GM12878 (cell line): Measurements from ENCODE around the gene KRT86. TPM values are rescaled to one million over a fixed set of nuclear protein-coding genes. Genes with fewer than 3 reads are reported as not detected.
"Not testable (repeated sequence)": the region's sequence is repeated elsewhere in the genome, so short reads cannot be mapped to it uniquely, and the experiment has no call there.

Source experiments
- ATAC-seq: fragments of 200-7000 bp; cut with Tn5 transposase; 3 replicates; pipeline ENCODE4 v1.9.1; 2020; ENCODE audit warnings: mild to moderate bottlenecking, moderate library complexity
- BruUV-seq: library from RNA; stranded (reverse); fragments of 400-500 nt; replicated peaks from 2 replicates; lab custom pipeline; 2021; lab: Mats Ljungman, UMichigan
- CTCF ChIA-PET: fragments of 300-600 bp; sonication (Branson Sonifier 250); formaldehyde crosslinking; extraction: SDS; loops from one replicate; lab custom pipeline; 2021; ENCODE audit warnings: inconsistent platforms; lab: Yijun Ruan, JAX
- POLR2A ChIA-PET: fragments of 350-600 bp; formaldehyde crosslinking; extraction: SDS; loops from one replicate; lab custom pipeline; 2021; ENCODE audit warnings: inconsistent platforms; lab: Charles Lee
- RAD21 ChIA-PET: fragments of 300-600 bp; sonication (Branson Sonifier 250); formaldehyde crosslinking; loops from one replicate; lab custom pipeline; 2023; ENCODE audit warnings: antibody characterized with exemption; ENCODE audit not compliant: unreplicated experiment; lab: Charles Lee
- SMC1A ChIA-PET: fragments of 300-600 bp; sonication (Branson Sonifier 250); formaldehyde crosslinking; loops from one replicate; lab custom pipeline; 2023; ENCODE audit not compliant: unreplicated experiment, uncharacterized antibody; lab: Charles Lee
- DNase-seq: peaks from one replicate; pipeline ENCODE4 v3.0.0-alpha.2; 2011; ENCODE audit warnings: low read depth, low spot score
- FAIRE-seq: peaks from 3 replicates; lab custom pipeline; 2011; peaks lifted over from hg19 to GRCh38; lab: Jason Lieb, UNC
- H2AFZ ChIP-seq: 2 replicates; pipeline ENCODE4 v1.6.0; 2011; ENCODE audit warnings: low read depth, low read length, control low read depth; ENCODE audit not compliant: control insufficient read depth
- H3K27ac ChIP-seq: 2 replicates; pipeline ENCODE4 v1.5.1; 2011; ENCODE audit warnings: control low read depth; ENCODE audit not compliant: control insufficient read depth, insufficient read depth
- H3K27me3 ChIP-seq, 2 experiments: replicated peaks in 1 of 2; 2 replicates each; pipeline versions ENCODE4 v1.6.0 to v1.6.1; 2011; ENCODE audit warnings: low read length in 1 of 2; ENCODE audit not compliant: control insufficient read depth in 2 of 2, insufficient read depth in 2 of 2
- H3K36me3 ChIP-seq, 2 experiments: 2 replicates each; pipeline ENCODE4 v1.5.1; 2011; ENCODE audit warnings: low read length in 1 of 2; ENCODE audit not compliant: control insufficient read depth in 2 of 2, insufficient read depth in 2 of 2
- H3K4me1 ChIP-seq: 2 replicates; pipeline ENCODE4 v1.6.1; 2011; ENCODE audit warnings: mild to moderate bottlenecking, low read length, moderate library complexity, mixed read lengths; ENCODE audit not compliant: control insufficient read depth, insufficient read depth
- H3K4me2 ChIP-seq: 2 replicates; pipeline ENCODE4 v1.6.0; 2011; ENCODE audit warnings: control low read depth; ENCODE audit not compliant: control insufficient read depth, insufficient read depth
- H3K4me3 ChIP-seq: fragments of 200-600 bp; sonication (generic); 2 replicates; pipeline ENCODE4 v1.5.1; 2016
- H3K79me2 ChIP-seq: 2 replicates; pipeline ENCODE4 v1.6.0; 2011; ENCODE audit warnings: low read length; ENCODE audit not compliant: control insufficient read depth, insufficient read depth
- H3K9ac ChIP-seq: 2 replicates; pipeline ENCODE4 v1.8.0; 2011; ENCODE audit warnings: low read length, control low read depth, mixed read lengths; ENCODE audit not compliant: control insufficient read depth, insufficient read depth
- H3K9me3 ChIP-seq: replicated peaks from 3 replicates; pipeline ENCODE4 v1.5.1; 2011; ENCODE audit warnings: mild to moderate bottlenecking, low read length; ENCODE audit not compliant: control insufficient read depth, insufficient read depth
- H4K20me1 ChIP-seq: 2 replicates; pipeline ENCODE4 v1.6.0; 2011; ENCODE audit not compliant: control insufficient read depth, insufficient read depth
- ATF2 ChIP-seq: IDR thresholded peaks from 2 replicates; pipeline ENCODE4 v1.6.1; 2012; ENCODE audit warnings: low read length, inconsistent platforms
- CTCF ChIP-seq, 3 experiments: IDR thresholded peaks in 2 of 3; conservative IDR thresholded peaks in 1 of 3; 2 replicates each; pipeline ENCODE4 v1.5.1; 2011; ENCODE audit warnings: low read depth in 3 of 3, low read length in 3 of 3, mild to moderate bottlenecking in 3 of 3, control low read depth in 2 of 3, moderate library complexity in 2 of 3, inconsistent platforms in 1 of 3, mixed read lengths in 1 of 3; ENCODE audit not compliant: control insufficient read depth in 2 of 3, insufficient read depth in 1 of 3; ENCODE audit errors: extremely low read depth in 1 of 3
- IKZF2 ChIP-seq, 2 experiments: fragments of 450-650 bp; IDR thresholded peaks; 2 replicates each; pipeline ENCODE4 v1.6.1; 2017; ENCODE audit warnings: mild to moderate bottlenecking in 2 of 2, moderate library complexity in 2 of 2
- RAD51 ChIP-seq: fragments of 450-650 bp; IDR thresholded peaks from 2 replicates; pipeline ENCODE4 v1.6.1; 2016; ENCODE audit warnings: moderate library complexity, mild to moderate bottlenecking, inconsistent platforms
- RB1 ChIP-seq: fragments of 450-650 bp; formaldehyde crosslinking; IDR thresholded peaks from 2 replicates; pipeline ENCODE4 v1.6.1; 2017; ENCODE audit warnings: mild to moderate bottlenecking, borderline replicate concordance
- RBBP5 ChIP-seq: fragments of 200-600 bp; sonication (generic); conservative IDR thresholded peaks from 2 replicates; pipeline ENCODE4 v1.6.1; 2016
- SIN3A ChIP-seq: IDR thresholded peaks from 2 replicates; pipeline ENCODE4 v1.6.1; 2012; ENCODE audit warnings: low read depth, low read length, improper control_type of control experiment
- ZNF687 ChIP-seq: fragments of 450-650 bp; IDR thresholded peaks from 2 replicates; pipeline ENCODE4 v1.6.1; 2017; ENCODE audit warnings: mild to moderate bottlenecking, moderate library complexity
- WGBS: methylation state at CpG from one replicate; pipeline ENCODE4 v1.1.6; 2016; ENCODE audit warnings: low lambda C conversion rate; ENCODE audit not compliant: insufficient replicate concordance, insufficient coverage; ENCODE audit errors: missing lambda C conversion rate; 5-methylcytosine and 5-hydroxymethylcytosine counted together
- in situ Hi-C: fragments of 300-500 bp; cut with MboI; formaldehyde crosslinking; loops from 9 replicates; pipeline ENCODE4 v1.14.3; 2018; ENCODE audit warnings: mixed read lengths
- intact Hi-C: fragments of 100-400 bp; cut with micrococcal nuclease; formaldehyde crosslinking; loops from one replicate; pipeline ENCODE4 v1.14.2; 2022; ENCODE audit not compliant: unreplicated experiment
- polyA plus RNA-seq, 11 experiments: library from polyadenylated mRNA; depleted of rRNA in 4 of 11; unstranded in 6 of 11; stranded (reverse) in 5 of 11; fragments of >200 nt; fragmentation: Nextera tagmentation in 4 of 11; fragmentation: Illumina TruSeq in 1 of 11; extraction: Ambion mirVana in 4 of 11; extraction: Trizol in 1 of 11; gene quantifications; 1 replicate in 1 of 11; 2 replicates in 10 of 11; pipeline versions ENCODE4 v1.2.1 to v1.2.3, GENCODE V29; 2011 to 2016; ENCODE audit warnings: inconsistent platforms in 2 of 11, missing spikeins in 2 of 11, low read depth in 1 of 11
- total RNA-seq, 4 experiments: library from RNA; depleted of rRNA in 3 of 4; stranded (reverse); fragments of >200 nt in 3 of 4; fragmentation: Illumina TruSeq in 1 of 4; extraction: Trizol in 1 of 4; gene quantifications; 2 replicates each; pipeline versions ENCODE4 v1.2.1 to v1.2.3, GENCODE V29; 2013 to 2021

KRT86 gene
- total and polyA plus RNA-seq, 10 of the 15 experiments (the other 5 are each of a cell fraction or from before 2014, with no cell fraction given) = 0.11 to 0.54 (median 0.18) TPM; not detected in 4

DNA sequence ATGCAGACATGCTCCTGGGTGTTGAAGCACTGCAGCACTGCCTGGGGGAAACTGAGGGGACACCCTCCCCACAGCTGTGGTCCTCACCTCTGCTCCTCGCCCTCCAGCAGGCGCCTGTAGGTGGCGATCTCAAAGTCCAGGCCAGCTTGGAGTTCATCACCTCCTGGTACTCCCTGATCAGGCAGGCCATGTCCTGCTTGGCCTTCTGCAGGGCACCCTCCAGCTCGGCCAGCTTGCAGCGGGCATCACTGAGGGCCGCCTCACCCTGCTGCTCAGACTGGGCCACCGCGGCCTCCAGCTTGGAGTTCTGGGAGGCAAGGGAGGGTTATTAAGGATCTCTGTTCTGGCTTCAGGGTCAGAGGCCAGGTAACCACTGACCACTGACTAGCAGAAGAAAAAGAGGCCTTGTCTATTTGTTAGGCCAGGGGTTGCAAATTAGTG, 22.2 kb upstream of the KRT86 start:
- CTCF ChIA-PET = interaction anchor here (0.7 to 3.5 kb wide), 11 partner anchors 8 to 75 kb away, joined by 3 to 13 read pairs (median 4); no protein-coding TSS in a partner anchor
- H3K79me2 ChIP-seq, BruUV-seq, intact Hi-C loops, H3K4me1 ChIP-seq, DNase-seq, H3K9me3 ChIP-seq, H3K4me3 ChIP-seq, H2AFZ ChIP-seq, H3K9ac ChIP-seq, in situ Hi-C loops, POLR2A ChIA-PET, H4K20me1 ChIP-seq, H3K27ac ChIP-seq, H3K4me2 ChIP-seq, H3K27me3 ChIP-seq, FAIRE-seq: not testable (repeated sequence)
- RAD21 ChIA-PET = interaction anchor here (0.9 to 1.0 kb wide), 2 partner anchors 14 to 29 kb away, joined by 3 read pairs; no protein-coding TSS in a partner anchor
- peak; percentile 22; the same call in 1 of the 3 replicates for ATAC-seq
- 75% methylated on average over 8 of the region's 8 CpGs for WGBS
- TF ChIP-seq CTCF (IDR thresholded peaks at IDR 0.05 in 2 of 3, conservative IDR thresholded peaks at IDR 0.05 in 1 of 3; ENCODE audit: control insufficient read depth in 2 of 3, extremely low read depth in 1 of 3, insufficient read depth in 1 of 3, low read depth in 3 of 3, low read length in 3 of 3) = peak in 2 of 3 experiments; percentile 18 to 24; a peak in 2 of 6 replicates
- TF ChIP-seq, all 136 proteins: peak for 1; not testable (repeated sequence) for 135
- H3K36me3 ChIP-seq = not testable (repeated sequence)
- SMC1A ChIA-PET = interaction anchor here (1.3 kb wide), 1 partner anchor 16 kb away, joined by 4 read pairs; no protein-coding TSS in a partner anchor

DNA sequence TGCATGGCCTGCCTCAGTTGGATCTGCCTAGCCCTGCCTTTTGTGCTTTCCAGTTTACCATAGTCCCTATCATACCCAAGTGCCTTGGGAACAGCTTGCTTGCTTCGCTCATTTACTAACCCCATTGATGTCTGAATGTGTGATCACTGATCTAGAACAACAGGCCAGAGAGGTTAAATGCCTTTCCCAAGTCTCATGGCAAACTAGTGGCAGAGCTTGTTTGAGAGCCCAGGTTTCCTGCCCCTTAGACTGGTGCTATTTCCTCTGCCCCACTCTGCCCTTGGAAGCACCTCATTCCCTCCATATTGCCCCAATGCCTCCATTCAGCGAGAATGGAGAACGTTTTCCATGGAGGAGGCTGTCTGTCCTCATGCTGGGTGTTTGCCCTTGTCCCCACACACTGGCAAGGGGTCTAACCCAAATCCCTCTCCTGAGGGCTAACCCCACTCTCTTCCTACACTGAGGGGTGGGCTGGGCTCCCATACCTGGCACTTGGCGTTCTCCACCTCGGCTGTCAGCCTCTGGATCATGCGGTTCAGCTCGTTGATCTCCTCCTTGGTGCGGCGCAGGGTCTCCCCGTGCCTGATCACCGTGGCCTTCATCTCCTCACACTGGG, 21.6 kb upstream of the KRT86 start:
- no peaks in the 10 kb centered on the region for H3K9me3 ChIP-seq
- ChIA-PET RAD21 (no interaction called here), POLR2A (no interaction called here), CTCF (interaction anchor here (1.5 to 3.5 kb wide), 3 partner anchors 8 to 34 kb away, joined by 3 to 13 read pairs (median 3); no protein-coding TSS in a partner anchor), SMC1A (no interaction called here)
- 52% methylated on average over 11 of the region's 11 CpGs for WGBS
- no TSS peak for BruUV-seq
- H3K27me3 ChIP-seq = peaks cover 0 to 2% of the 10 kb centered on the region in 2 experiments; a peak in 2 of 4 replicates
- no peaks in the 10 kb centered on the region for H4K20me1 ChIP-seq
- H3K4me2 ChIP-seq = no peak overlapping the region
- H3K9ac ChIP-seq = no peak overlapping the region
- FAIRE-seq (no peak), DNase-seq (no peak), ATAC-seq (no peak)
- H3K36me3 ChIP-seq = no peaks in the 10 kb centered on the region
- H3K79me2 ChIP-seq = no peaks in the 10 kb centered on the region
- no peaks in the 10 kb centered on the region; the same call in 1 of the 2 replicates for H3K4me1 ChIP-seq
- H2AFZ ChIP-seq = no peak overlapping the region
- H3K27ac ChIP-seq = no peak overlapping the region
- intact Hi-C loops (no loop called here), in situ Hi-C loops (no loop called here)
- H3K4me3 ChIP-seq = no peak overlapping the region
- no peak for TF ChIP-seq RBBP5
- no peak for TF ChIP-seq RAD51
- TF ChIP-seq ZNF687 = no peak
- TF ChIP-seq IKZF2 (IDR thresholded peaks at IDR 0.05) = no peak
- no peak for TF ChIP-seq SIN3A
- no peak for TF ChIP-seq RB1
- no peak for TF ChIP-seq ATF2
